ENCODE results near the gene SLC6A8. TPM values are rescaled to one million over a fixed set of nuclear protein-coding genes. Genes with fewer than 3 reads are reported as not detected.

The SLC6A8 gene
- total and polyA plus RNA-seq, 2 donors (not counting 3 experiments of a cell fraction or from before 2014, with no cell fraction given) = 22.7 to 23.6 TPM

DNA sequence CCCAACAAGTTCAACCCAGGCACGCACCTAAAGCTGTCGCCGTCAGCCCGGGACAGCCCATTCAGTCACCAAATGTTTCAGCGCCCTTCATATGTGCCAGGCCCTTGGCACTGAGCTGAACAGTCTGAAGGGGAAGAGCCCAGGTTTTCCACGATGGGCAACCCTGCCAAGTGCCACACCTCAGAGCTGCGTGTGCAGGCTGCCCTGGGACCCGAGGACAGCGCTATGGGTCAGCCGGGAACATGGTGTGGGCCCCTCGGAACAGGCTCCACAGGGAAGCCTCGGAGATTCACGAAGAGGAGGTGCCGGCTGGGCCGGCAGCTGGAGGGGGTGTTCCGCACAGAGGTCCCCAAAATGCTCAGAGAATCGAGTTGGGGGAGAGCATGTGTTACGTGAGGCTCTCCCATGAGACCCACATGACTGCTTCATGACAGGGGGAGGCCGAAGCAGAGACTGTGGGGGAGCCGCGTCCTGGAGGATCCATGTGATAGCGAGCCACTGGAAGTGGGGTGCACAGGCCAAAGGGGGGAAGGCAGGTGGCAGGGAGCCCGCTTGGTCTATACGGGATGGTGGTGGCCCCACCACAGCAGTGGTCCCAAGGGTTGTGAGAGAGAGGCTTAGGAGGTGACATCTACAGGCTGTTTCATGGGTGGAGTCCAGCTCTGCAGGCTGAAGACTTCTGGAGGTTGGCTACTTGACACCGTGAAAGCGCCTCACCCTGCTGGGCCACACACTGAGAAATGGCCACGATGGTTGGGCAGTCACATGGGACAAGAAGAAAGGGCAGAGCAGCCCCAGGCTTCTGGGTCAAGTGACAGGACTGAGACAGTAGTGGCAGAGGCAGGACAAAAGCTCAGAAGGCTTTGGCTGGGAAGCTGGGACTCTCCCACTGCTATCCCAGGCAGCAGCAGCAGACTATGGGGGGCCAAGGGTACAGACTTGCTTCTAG, 22.3 kb downstream of the SLC6A8 start:
- DNase-seq (ENCODE audit: low read depth, low spot score) = no peak
- Histone ChIP-seq H3K4me1 (ENCODE audit: control insufficient read depth, extremely low read depth, insufficient read depth, low read length) (peaks cover 6% of the 10 kb centered on the region), H3K9ac (replicated peaks; ENCODE audit: extremely low read depth, insufficient read depth, low read length) (no peak overlapping the region), H3K79me2 (ENCODE audit: control insufficient read depth, insufficient read depth, low read length) (peaks cover 11% of the 10 kb centered on the region), H3K9me1 (replicated peaks; ENCODE audit: control insufficient read depth, extremely low read depth, insufficient read depth, low read length) (no peaks in the 10 kb centered on the region), H3K4me3 (replicated peaks in 1 of 3; ENCODE audit: insufficient read depth in 1 of 3, low read depth in 1 of 3, low read length in 3 of 3) (no peak overlapping the region), H4K20me1 (replicated peaks; ENCODE audit: control insufficient read depth, extremely low read depth, insufficient read depth, low read length) (no peaks in the 10 kb centered on the region), H3K9me3 (replicated peaks; ENCODE audit: control insufficient read depth, insufficient read depth, low read length) (no peaks in the 10 kb centered on the region), H3K27ac (ENCODE audit: insufficient read depth, low read depth, low read length) (no peak overlapping the region), H3K36me3 (ENCODE audit: control insufficient read depth in 2 of 2, extremely low read depth in 1 of 2, insufficient read depth in 2 of 2, low read length in 2 of 2) (peaks cover 4 to 16% of the 10 kb centered on the region in 2 experiments), H3K27me3 (ENCODE audit: control insufficient read depth in 2 of 2, insufficient read depth in 2 of 2, low read length in 2 of 2) (no peaks in the 10 kb centered on the region), H3K4me2 (ENCODE audit: insufficient read depth, low read length) (no peak overlapping the region), H2AFZ (ENCODE audit: low read depth, low read length) (no peak overlapping the region)
- intact Hi-C loops (cut with micrococcal nuclease) (loop anchor here (2.0 kb wide), 1 partner anchor 99 kb away; no protein-coding TSS in a partner anchor), dilution Hi-C loops (cut with MboI; ENCODE audit: extremely low pct_ligation_motif_present, low sequenced_read_pairs) (no loop called here)
- TF ChIP-seq EZH2 (IDR thresholded peaks at IDR 0.05; ENCODE audit: borderline replicate concordance, low read depth, low read length, severe bottlenecking) = no peak
- TF ChIP-seq FOS (IDR thresholded peaks at IDR 0.05; ENCODE audit: borderline replicate concordance, insufficient read depth, low read length) = no peak
- TF ChIP-seq POLR2A (IDR thresholded peaks at IDR 0.05; ENCODE audit: low read depth, low read length) = no peak
- TF ChIP-seq POLR2AphosphoS5 (IDR thresholded peaks at IDR 0.05; ENCODE audit: insufficient read depth, low read depth, low read length) = no peak
- no peak for TF ChIP-seq MYC (IDR thresholded peaks at IDR 0.05; ENCODE audit: low read depth, low read length)
- TF ChIP-seq, protein P1, sequence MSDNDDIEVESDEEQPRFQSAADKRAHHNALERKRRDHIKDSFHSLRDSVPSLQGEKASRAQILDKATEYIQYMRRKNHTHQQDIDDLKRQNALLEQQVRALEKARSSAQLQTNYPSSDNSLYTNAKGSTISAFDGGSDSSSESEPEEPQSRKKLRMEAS (IDR thresholded peaks at IDR 0.05; ENCODE audit: insufficient read depth, insufficient read length) = no peak
- no peak for TF ChIP-seq JUN (IDR thresholded peaks at IDR 0.05; ENCODE audit: borderline replicate concordance, insufficient read depth, insufficient read length, low read depth)
- no peak for TF ChIP-seq CTCF (IDR thresholded peaks at IDR 0.05; ENCODE audit: extremely low read depth in 1 of 2, insufficient read depth in 1 of 2, low read depth in 1 of 2, low read length in 2 of 2)
- TF ChIP-seq GATA2 (IDR thresholded peaks at IDR 0.05; ENCODE audit: insufficient read depth, insufficient read length, low read depth, low read length) = no peak
- no peak for FAIRE-seq
- BruUV-seq (replicated peaks) = no TSS peak
- ChIA-PET POLR2A (interaction anchor here (0.6 kb wide), 1 partner anchor 21 kb away, joined by 3 read pairs; no protein-coding TSS in a partner anchor), CTCF (interaction anchor here (1.1 to 2.9 kb wide), 4 partner anchors 13 to 768 kb away, joined by 3 to 16 read pairs (median 10); no protein-coding TSS in a partner anchor)
